ENCODE data around the gene PDCD2L.
"Not testable (repeated sequence)": the region's sequence is repeated elsewhere in the genome, so short reads cannot be mapped to it uniquely, and the experiment has no call there.

Gene PDCD2L

GRCh38 chr19:34411216-34411615 lies 7.0 kb downstream of the PDCD2L start:
- DNase-seq (ENCODE audit: low read depth in 1 of 2, low spot score in 1 of 2): no peak

- DNase-seq (ENCODE audit: low read depth in 1 of 2, low spot score in 1 of 2): no peak
These were observed 11.9 kb downstream of the PDCD2L start for GRCh38 chr19:34416021-34416545.

GRCh38 chr19:34418300-34418699 lies 14.1 kb downstream of the PDCD2L start:
- DNase-seq (ENCODE audit: low read depth in 1 of 2, low spot score in 1 of 2): no peak

- DNase-seq (ENCODE audit: low read depth in 1 of 2, low spot score in 1 of 2): no peak
These were observed 22.0 kb downstream of the PDCD2L start for GRCh38 chr19:34426096-34426661.

GRCh38 chr19:34428549-34429285 lies 24.5 kb downstream of the PDCD2L start:
- DNase-seq (ENCODE audit: low read depth in 1 of 2, low spot score in 1 of 2): peak in 1 of 2 donors; percentile 20

- no peak for DNase-seq (ENCODE audit: low read depth in 1 of 2, low spot score in 1 of 2)
These were observed 25.4 kb downstream of the PDCD2L start for GRCh38 chr19:34429553-34429952.

- DNase-seq (ENCODE audit: low read depth in 1 of 2, low spot score in 1 of 2): no peak
These were observed 26.8 kb downstream of the PDCD2L start for GRCh38 chr19:34430738-34431625.

- DNase-seq (ENCODE audit: low read depth in 1 of 2, low spot score in 1 of 2): no peak
These were observed 27.6 kb downstream of the PDCD2L start for GRCh38 chr19:34431681-34432402.

GRCh38 chr19:34432797-34433196 lies 28.6 kb downstream of the PDCD2L start:
- DNase-seq (ENCODE audit: low read depth in 1 of 2, low spot score in 1 of 2): no peak

- DNase-seq (ENCODE audit: low read depth in 1 of 2, low spot score in 1 of 2): no peak
These were observed 32.5 kb downstream of the PDCD2L start for GRCh38 chr19:34436716-34437115.

GRCh38 chr19:34448191-34448590 lies 44.0 kb downstream of the PDCD2L start:
- no peak for DNase-seq (ENCODE audit: low read depth in 1 of 2, low spot score in 1 of 2)

GRCh38 chr19:34452723-34453122 lies 48.5 kb downstream of the PDCD2L start:
- DNase-seq (ENCODE audit: low read depth in 1 of 2, low spot score in 1 of 2): no peak

GRCh38 chr19:34454091-34454490 lies 49.9 kb downstream of the PDCD2L start:
- no peak for DNase-seq (ENCODE audit: low read depth in 1 of 2, low spot score in 1 of 2)

GRCh38 chr19:34454685-34455084 lies 50.5 kb downstream of the PDCD2L start:
- no peak for DNase-seq (ENCODE audit: low read depth in 1 of 2, low spot score in 1 of 2)

GRCh38 chr19:34455783-34456480 lies 51.7 kb downstream of the PDCD2L start:
- not testable (repeated sequence) for DNase-seq (ENCODE audit: low read depth in 1 of 2, low spot score in 1 of 2)

GRCh38 chr19:34457446-34457845 lies 53.2 kb downstream of the PDCD2L start:
- no peak for DNase-seq (ENCODE audit: low read depth in 1 of 2, low spot score in 1 of 2)

- DNase-seq (ENCODE audit: low read depth in 1 of 2, low spot score in 1 of 2): no peak
These were observed 54.5 kb downstream of the PDCD2L start for GRCh38 chr19:34458677-34459076.

GRCh38 chr19:34459614-34460013 lies 55.4 kb downstream of the PDCD2L start:
- no peak for DNase-seq (ENCODE audit: low read depth in 1 of 2, low spot score in 1 of 2)

GRCh38 chr19:34461375-34462100 lies 57.3 kb downstream of the PDCD2L start:
- DNase-seq (ENCODE audit: low read depth in 1 of 2, low spot score in 1 of 2): no peak

GRCh38 chr19:34464785-34465184 lies 60.6 kb downstream of the PDCD2L start:
- not testable (repeated sequence) for DNase-seq (ENCODE audit: low read depth in 1 of 2, low spot score in 1 of 2)
